ENCODE results near the gene WDFY4. TPM values are rescaled to one million over a fixed set of nuclear protein-coding genes. Genes with fewer than 3 reads are reported as not detected.

Gene WDFY4
- total RNA-seq, 1 experiment from 2014 or later, result 0.16 TPM

DNA sequence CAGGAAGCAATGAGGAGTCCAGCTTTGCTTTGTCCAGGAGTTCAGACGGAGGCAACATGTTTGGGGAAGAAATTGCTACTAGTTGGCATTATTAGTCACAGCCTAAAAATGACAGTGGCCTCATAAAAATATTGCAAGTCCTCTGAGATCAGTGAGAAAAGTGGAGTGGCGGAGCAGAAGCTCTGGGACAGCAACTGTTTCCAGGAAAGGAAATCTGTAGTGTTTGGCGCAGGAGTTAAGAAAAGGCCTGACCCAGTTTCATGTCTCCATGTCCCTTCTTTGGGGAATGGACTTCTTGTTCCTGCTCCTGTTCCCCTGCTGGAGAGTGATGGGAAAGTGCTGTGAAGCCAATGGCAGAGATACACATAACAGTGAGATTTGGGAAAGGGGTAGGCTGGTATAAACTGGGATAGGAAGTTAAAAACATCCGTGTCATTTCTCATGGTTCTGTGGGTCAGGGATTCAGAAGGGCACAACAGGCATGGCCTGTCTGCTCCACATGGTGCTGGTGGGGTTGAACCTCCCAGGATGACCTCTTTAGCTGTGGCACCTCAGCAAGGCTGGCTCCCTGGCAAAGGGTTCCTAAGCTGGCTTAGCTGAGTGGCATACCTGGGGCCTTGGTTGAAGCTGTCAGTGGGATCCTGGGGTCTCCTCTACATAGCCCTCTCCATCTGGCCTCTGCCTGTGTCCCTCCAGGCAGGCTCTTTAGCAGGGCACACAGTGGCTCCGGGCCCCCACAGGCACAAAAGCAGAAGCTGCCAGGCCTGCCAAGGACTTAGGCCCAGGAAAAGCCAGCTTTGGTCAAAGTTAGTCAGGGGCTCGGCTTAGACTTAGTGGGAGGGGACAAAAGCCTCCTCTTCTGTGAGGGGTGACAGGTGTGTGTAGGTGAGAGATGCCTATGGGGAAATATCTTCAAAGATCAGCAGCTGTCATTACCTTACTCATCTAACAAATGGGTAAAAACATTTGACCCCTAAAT lies 77.7 kb downstream of the WDFY4 start:
- Histone ChIP-seq H3K27ac (no peak overlapping the region), H3K4me1 (replicated peaks) (no peaks in the 10 kb centered on the region), H3K4me3 (no peak overlapping the region), H3K27me3 (replicated peaks) (0 out of 2 replicates have a peak, but pooled peaks cover 3% of the 10 kb centered on the region), H3K9me3 (replicated peaks) (no peaks in the 10 kb centered on the region), H3K36me3 (no peaks in the 10 kb centered on the region)
- DNase-seq (ENCODE audit: low read depth in 1 of 2, low spot score in 2 of 2), result no peak

DNA sequence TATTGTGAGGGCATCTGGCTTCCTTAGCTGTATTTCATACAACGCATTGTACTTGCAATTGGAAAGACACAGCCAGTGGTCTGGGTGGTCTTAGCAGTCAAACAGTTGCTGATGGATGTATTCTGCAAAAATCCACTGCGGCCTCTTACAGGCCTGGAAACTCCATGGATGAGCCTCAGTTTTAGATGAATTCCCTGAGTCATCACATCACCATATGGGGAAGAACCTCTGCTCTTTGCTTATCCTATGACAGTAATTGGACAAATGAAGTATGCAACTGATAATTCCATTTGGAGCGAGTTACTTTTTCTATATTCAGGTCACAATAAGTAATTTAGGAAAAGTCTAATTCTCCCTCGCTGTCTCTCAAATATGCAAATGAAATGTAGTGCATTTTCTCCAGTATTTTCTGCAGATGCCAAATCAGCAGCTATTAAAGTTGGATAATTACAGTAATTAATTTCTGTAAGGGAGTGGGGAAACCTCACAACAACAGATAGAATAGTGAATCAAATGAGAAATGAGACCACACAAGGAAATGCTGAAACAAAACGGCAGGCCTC lies 78.8 kb downstream of the WDFY4 start:
- no peak overlapping the region for H3K4me3 ChIP-seq
- no peaks in the 10 kb centered on the region for H3K27me3 ChIP-seq (replicated peaks)
- no peaks in the 10 kb centered on the region for H3K9me3 ChIP-seq (replicated peaks)
- no peaks in the 10 kb centered on the region for H3K36me3 ChIP-seq
- DNase-seq (ENCODE audit: low read depth in 1 of 2, low spot score in 2 of 2), result no peak
- no peak overlapping the region for H3K27ac ChIP-seq
- no peaks in the 10 kb centered on the region for H3K4me1 ChIP-seq (replicated peaks)

DNA sequence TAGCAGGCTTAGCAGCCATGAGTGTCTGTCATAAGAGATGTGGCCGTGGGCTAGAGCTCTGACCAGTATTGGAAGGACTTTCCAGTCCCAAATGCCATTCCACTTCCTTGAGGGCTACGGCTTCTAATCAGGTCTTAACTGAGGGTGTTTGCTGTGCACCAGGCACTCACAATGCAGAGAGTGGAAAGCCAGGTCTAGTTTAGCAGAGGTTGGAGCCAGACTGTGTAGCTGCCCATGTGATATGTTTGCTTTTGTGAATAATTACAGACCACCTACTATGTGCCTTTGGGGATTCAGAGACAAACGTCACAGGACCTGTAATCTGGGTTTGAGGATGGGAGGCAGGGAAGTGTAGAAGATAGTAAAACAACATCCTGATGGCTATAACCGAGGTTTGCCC lies 79.8 kb downstream of the WDFY4 start:
- H3K4me1 ChIP-seq (replicated peaks), result no peaks in the 10 kb centered on the region
- H3K36me3 ChIP-seq, result no peaks in the 10 kb centered on the region
- no peak overlapping the region for H3K27ac ChIP-seq
- no peak overlapping the region for H3K4me3 ChIP-seq
- no peaks in the 10 kb centered on the region for H3K27me3 ChIP-seq (replicated peaks)
- no peak for DNase-seq (ENCODE audit: low read depth in 1 of 2, low spot score in 2 of 2)
- H3K9me3 ChIP-seq (replicated peaks), result no peaks in the 10 kb centered on the region

DNA sequence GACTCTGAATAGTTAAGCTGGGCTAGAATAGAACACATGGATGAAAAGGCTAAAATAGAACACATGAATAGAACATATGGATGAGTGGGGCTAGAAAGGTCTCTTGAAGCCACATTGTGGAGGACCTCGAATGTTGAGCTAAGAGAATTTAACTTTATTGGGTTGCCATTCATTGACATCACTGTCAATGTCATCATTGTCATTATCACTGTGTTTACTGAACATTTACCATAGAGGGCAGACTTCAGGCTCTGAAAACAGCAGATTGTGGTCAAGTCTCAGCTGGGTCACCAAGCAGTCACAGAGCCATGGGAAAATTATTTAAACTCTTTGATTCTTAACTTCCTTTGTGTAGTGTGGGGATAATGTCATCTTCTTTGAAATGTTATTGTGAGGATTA lies 80.4 kb downstream of the WDFY4 start:
- Histone ChIP-seq H3K4me3 (no peak overlapping the region), H3K9me3 (replicated peaks) (no peaks in the 10 kb centered on the region), H3K4me1 (replicated peaks) (no peaks in the 10 kb centered on the region), H3K27me3 (replicated peaks) (no peaks in the 10 kb centered on the region), H3K27ac (no peak overlapping the region), H3K36me3 (no peaks in the 10 kb centered on the region)
- DNase-seq (ENCODE audit: low read depth in 1 of 2, low spot score in 2 of 2), result no peak

DNA sequence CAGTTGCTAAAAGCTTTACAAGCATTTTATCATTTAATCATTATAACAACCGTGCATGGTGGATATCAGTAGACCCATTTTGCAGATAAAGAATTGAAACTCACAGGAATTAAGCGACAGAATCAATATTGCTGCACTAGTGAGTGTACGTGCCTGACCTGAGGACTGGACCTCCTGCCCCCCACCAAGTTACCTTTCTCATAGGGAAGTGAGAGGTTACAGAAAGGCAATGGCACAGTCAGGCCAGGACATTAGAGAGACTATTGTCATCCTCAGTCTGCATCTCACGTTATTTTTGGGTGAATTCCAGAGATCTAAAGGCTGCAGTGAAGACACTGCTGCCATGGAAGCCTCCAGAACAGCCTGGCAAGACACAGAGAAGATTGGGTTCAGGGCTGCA lies 80.9 kb downstream of the WDFY4 start:
- H3K4me3 ChIP-seq, result no peak overlapping the region
- H3K4me1 ChIP-seq (replicated peaks), result no peaks in the 10 kb centered on the region
- no peaks in the 10 kb centered on the region for H3K27me3 ChIP-seq (replicated peaks)
- no peak for DNase-seq (ENCODE audit: low read depth in 1 of 2, low spot score in 2 of 2)
- no peaks in the 10 kb centered on the region for H3K36me3 ChIP-seq
- H3K9me3 ChIP-seq (replicated peaks), result no peaks in the 10 kb centered on the region
- no peak overlapping the region for H3K27ac ChIP-seq

DNA sequence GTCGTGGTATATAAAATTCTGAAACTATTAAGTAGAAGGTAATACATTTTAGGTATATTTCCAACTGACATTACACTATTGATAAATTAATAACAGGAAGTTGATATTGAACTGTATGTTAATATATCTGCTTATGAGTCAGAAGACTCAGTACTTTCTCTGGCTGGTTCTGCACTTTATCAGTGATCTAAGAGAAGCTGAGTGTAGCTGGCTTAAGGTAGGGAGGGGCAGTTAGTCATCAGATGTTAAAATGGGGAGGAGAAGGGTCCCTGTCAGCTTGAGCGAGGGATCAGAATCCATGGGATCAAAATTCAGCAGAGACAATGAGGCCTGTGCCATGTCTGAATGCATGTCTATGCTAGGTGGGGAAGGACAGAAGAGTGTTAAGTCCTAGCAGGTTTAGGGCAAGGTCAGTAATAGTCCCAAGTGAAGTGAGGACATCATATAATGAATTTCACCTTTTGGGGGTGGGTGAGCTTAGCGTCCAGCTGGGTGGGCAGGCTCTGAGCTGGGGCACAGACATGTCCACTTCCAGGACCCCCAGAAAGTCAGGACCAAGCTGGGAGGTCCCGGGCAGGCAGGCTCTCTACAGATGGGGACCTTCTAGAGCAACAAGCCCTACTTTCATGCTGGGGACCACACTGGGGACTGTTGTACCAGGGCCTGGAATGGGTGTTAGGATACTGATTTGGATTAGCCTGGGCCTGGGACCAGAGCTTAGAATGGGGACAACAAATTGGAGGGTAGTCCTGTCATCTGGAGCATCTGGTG lies 82.9 kb downstream of the WDFY4 start:
- no peak for DNase-seq (ENCODE audit: low read depth in 1 of 2, low spot score in 2 of 2)
- Histone ChIP-seq H3K27ac (no peak overlapping the region), H3K4me3 (no peak overlapping the region), H3K27me3 (replicated peaks) (no peaks in the 10 kb centered on the region), H3K4me1 (replicated peaks) (no peaks in the 10 kb centered on the region), H3K9me3 (replicated peaks) (no peaks in the 10 kb centered on the region), H3K36me3 (no peaks in the 10 kb centered on the region)

DNA sequence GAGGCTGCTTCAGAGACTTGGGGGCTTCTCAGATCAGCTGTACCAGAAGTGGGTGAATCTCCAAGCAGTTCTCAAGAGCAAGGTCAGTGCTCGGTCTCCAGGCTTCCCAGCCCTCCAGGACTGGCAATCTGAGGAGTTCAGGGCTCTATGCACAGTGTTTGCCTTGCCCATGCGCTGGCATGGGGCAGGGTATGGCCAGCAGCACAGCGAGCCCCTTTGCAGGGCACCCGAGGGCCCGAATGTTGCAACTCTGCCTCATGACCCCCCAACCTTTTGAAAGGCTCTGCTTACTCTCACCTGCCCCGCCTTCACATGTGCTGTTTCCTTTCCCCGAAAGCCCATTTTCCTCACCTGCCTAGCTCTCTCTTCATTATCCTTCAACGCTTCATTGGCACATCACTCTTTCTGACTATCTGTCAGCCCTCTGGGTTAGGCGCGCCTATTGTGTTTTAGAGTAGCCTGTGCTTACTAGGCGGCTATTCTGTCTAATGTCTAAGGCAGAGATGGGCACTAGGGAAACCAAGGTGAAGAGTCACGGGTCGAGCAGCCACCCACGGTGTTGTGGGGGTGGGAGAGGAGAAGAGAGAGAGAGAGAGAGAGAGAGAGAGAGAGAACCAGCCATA lies 83.6 kb downstream of the WDFY4 start:
- no peaks in the 10 kb centered on the region for H3K27me3 ChIP-seq (replicated peaks)
- no peak overlapping the region for H3K27ac ChIP-seq
- no peaks in the 10 kb centered on the region for H3K9me3 ChIP-seq (replicated peaks)
- no peak for DNase-seq (ENCODE audit: low read depth in 1 of 2, low spot score in 2 of 2)
- no peaks in the 10 kb centered on the region for H3K4me1 ChIP-seq (replicated peaks)
- H3K4me3 ChIP-seq, result no peak overlapping the region
- no peaks in the 10 kb centered on the region for H3K36me3 ChIP-seq

DNA sequence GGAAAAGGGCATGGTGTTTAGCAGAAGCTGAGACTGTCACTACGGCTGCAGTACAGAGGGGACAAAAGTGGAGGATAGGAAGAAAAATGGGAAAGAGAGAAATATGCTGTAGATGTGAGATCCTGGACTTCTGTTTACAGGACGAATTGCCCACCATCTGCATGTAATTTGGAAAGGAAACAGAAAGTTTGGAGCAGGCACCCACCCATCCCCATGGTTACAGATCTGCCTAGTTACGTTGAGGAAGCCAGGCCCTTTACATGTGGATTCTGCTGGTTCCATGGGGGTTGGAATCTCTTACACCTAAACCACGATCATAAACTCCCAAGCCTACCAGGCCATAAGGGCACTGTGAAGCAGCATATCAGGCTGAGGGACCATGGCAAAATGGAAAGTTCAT lies 84.3 kb downstream of the WDFY4 start:
- H3K9me3 ChIP-seq (replicated peaks), result no peaks in the 10 kb centered on the region
- no peak overlapping the region for H3K4me3 ChIP-seq
- H3K27me3 ChIP-seq (replicated peaks), result no peaks in the 10 kb centered on the region
- no peak for DNase-seq (ENCODE audit: low read depth in 1 of 2, low spot score in 2 of 2)
- no peaks in the 10 kb centered on the region for H3K36me3 ChIP-seq
- no peak overlapping the region for H3K27ac ChIP-seq
- no peaks in the 10 kb centered on the region for H3K4me1 ChIP-seq (replicated peaks)

DNA sequence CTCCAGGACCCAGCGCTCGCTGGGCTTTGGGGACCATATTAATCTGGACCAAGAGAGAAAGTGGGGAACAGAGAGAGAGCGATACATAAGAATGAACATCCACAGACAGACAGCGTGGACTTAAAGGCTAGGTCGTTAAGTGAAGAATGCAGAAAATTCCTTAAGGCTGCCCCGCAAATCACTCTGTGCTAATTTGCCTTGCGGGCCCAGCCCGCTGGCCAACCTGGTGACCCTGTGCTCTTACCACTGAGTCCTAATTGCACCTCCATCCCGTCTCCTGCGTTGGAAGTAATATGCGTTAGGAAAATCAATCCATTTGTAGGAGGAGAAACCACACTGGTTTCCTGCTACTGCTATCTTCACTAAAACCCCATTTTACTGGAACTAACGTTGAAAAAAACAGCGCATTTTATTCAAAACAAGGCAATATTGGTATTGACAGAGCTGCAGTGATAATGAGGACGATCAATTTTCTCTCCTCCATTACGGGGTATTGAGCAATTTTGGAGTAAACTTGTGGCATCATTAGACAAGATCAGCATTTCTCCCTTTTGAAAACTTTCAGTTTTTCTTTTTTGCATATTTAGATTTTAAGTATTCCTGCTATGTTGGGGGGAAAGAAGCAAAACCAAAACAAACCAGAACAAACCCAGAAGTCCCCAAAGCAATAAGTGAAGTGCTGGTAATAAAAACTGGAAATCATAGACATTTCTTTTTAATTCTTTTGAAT lies 85.2 kb downstream of the WDFY4 start:
- no peak for DNase-seq (ENCODE audit: low read depth in 1 of 2, low spot score in 2 of 2)
- H3K27ac ChIP-seq, result no peak overlapping the region

DNA sequence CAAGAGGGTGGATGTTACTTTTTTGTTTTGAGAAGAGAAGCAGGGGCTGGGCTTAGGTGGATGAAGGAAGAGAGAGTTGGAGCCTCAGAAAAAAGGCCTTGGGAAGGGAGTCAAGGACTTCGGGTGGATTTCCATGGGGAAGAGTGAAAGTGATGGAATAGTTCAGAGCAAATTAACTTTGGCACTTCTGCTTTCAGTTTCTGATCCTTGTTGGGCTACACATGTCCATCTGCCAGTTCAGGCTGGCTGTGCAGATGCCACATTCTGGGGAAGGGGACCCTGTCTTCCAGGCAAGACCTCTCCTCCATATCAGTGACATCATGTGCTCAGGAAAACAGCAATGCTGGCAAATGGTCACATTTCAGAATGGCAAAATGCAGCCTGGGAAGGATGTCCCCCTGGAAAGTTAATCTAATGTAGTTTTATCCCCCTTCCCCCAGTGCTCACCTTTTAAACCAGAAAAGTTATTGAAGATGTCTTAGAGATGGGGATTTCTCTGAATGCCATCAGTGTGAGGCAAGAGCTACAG lies 86.0 kb downstream of the WDFY4 start:
- no peaks in the 10 kb centered on the region for H3K9me3 ChIP-seq (replicated peaks)
- DNase-seq (ENCODE audit: low read depth in 1 of 2, low spot score in 2 of 2), result no peak
- no peaks in the 10 kb centered on the region for H3K4me1 ChIP-seq (replicated peaks)
- H3K4me3 ChIP-seq, result no peak overlapping the region
- H3K27me3 ChIP-seq (replicated peaks), result no peaks in the 10 kb centered on the region
- no peaks in the 10 kb centered on the region for H3K36me3 ChIP-seq
- H3K27ac ChIP-seq, result no peak overlapping the region

More for the DNA sequence above, 85.2 kb downstream of the WDFY4 start:
- no peak overlapping the region for H3K4me3 ChIP-seq
- H3K9me3 ChIP-seq (replicated peaks), result no peaks in the 10 kb centered on the region
- no peaks in the 10 kb centered on the region for H3K36me3 ChIP-seq
- no peaks in the 10 kb centered on the region for H3K4me1 ChIP-seq (replicated peaks)
- H3K27me3 ChIP-seq (replicated peaks), result no peaks in the 10 kb centered on the region

DNA sequence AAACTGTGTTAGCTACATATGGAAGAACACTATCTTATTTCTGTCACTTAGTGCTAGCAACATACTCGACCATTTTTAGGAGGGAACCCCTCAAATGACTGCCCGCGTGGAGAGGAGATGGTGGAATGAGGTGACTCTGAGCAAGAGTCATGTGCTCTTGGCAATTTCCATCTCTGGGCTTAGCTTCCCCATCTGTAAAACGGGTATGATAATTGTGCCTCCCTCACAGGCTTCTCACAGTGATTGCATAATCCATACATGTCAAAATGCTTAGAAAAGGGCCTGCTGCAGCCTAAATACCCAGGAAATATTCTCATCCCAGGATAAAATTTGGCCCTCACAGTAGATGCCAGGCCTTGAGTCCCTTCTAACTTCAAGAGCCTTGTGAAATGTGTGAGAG lies 86.6 kb downstream of the WDFY4 start:
- DNase-seq (ENCODE audit: low read depth in 1 of 2, low spot score in 2 of 2), result no peak
- Histone ChIP-seq H3K27ac (no peak overlapping the region), H3K9me3 (replicated peaks) (no peaks in the 10 kb centered on the region), H3K4me1 (replicated peaks) (no peaks in the 10 kb centered on the region), H3K4me3 (no peak overlapping the region), H3K36me3 (no peaks in the 10 kb centered on the region), H3K27me3 (replicated peaks) (no peaks in the 10 kb centered on the region)

DNA sequence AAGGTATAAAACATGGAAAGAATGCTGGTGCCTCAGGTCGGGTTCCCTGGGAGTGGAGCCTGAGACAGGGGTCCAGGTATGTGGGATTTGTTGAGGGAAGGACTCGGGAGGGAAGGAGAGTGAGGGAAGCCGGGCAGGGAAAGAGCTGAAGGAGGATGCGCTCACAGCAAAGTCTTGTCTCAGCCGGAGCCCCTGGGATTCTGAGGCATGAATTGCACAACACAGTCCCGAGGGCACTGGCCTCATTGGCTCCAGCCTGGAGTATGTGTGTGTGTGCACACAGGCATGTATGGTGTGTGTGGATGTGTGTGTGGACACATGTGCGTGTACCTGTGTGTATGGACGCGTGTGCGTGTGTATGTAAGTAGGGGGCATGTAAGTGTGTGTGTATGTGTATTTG lies 87.4 kb downstream of the WDFY4 start:
- H3K36me3 ChIP-seq, result no peaks in the 10 kb centered on the region
- H3K27ac ChIP-seq, result no peak overlapping the region
- H3K27me3 ChIP-seq (replicated peaks), result no peaks in the 10 kb centered on the region
- H3K4me3 ChIP-seq, result no peak overlapping the region
- no peaks in the 10 kb centered on the region for H3K9me3 ChIP-seq (replicated peaks)
- no peaks in the 10 kb centered on the region for H3K4me1 ChIP-seq (replicated peaks)
- DNase-seq (ENCODE audit: low read depth in 1 of 2, low spot score in 2 of 2), result no peak

DNA sequence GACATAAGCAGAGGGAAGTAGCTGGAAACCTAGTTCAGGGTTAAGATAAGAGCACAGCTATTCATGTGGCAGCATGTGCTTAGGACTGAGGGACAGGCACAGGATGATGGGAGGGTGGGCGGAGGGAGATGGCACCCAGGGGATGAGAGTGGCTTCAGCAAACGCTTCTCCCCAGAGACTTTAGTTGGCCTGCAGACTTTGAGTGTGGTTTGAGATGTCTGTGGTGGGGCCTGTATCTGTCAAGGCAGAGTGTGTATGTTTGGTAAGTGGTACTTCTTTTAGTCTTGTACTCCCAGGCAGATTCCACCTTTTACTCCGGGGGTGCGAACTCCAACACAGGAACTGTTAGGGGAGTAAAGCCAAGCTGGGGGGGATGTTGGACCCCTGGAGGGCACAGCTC lies 88.9 kb downstream of the WDFY4 start:
- Histone ChIP-seq H3K27ac (no peak overlapping the region), H3K36me3 (no peaks in the 10 kb centered on the region), H3K4me1 (replicated peaks) (no peaks in the 10 kb centered on the region), H3K9me3 (replicated peaks) (no peaks in the 10 kb centered on the region), H3K4me3 (no peak overlapping the region), H3K27me3 (replicated peaks) (no peaks in the 10 kb centered on the region)
- DNase-seq (ENCODE audit: low read depth in 1 of 2, low spot score in 2 of 2), result no peak

Measured in SJSA1 (cell line).